Activated T-helper 2 cell treated with anti-CD3 and anti-CD28 coated beads, Interferon-gamma antibody, Interleukin-2, Interleukin-4, amounts not matched to agents 10 μg/mL and 5 μg/mL and 100 μg/mL, durations not matched to agents 14 hours and 24 hours and 36 hours (primary cell): ENCODE measurements around the gene GPR3. TPM values are rescaled to one million over a fixed set of nuclear protein-coding genes. Genes with fewer than 3 reads are reported as not detected.

Experiments
- DNase-seq: peaks from one replicate; pipeline ENCODE4 v3.0.0; 2021; ENCODE audit warnings: low spot score
- H3K27ac Mint-ChIP-seq: one replicate; pipeline ENCODE4 v1.8.0; 2021; ENCODE audit warnings: mixed read lengths
- H3K27me3 Mint-ChIP-seq: one replicate; pipeline ENCODE4 v1.8.0; 2021; ENCODE audit warnings: low read depth, mixed read lengths
- H3K36me3 Mint-ChIP-seq: one replicate; pipeline ENCODE4 v1.8.0; 2021; ENCODE audit warnings: low read depth, mixed read lengths
- H3K4me1 Mint-ChIP-seq: one replicate; pipeline ENCODE4 v1.8.0; 2021; ENCODE audit warnings: low read depth, mixed read lengths
- H3K4me3 Mint-ChIP-seq: one replicate; pipeline ENCODE4 v1.8.0; 2021; ENCODE audit warnings: low read depth, mild to moderate bottlenecking, moderate library complexity, mixed read lengths
- H3K9me3 Mint-ChIP-seq: one replicate; pipeline ENCODE4 v1.8.0; 2021; ENCODE audit warnings: mixed read lengths
- intact Hi-C: fragments of 100-400 bp; cut with micrococcal nuclease; formaldehyde crosslinking; loops from one replicate; pipeline ENCODE4 v1.15.1; 2023
- total RNA-seq: library from RNA; stranded (reverse); gene quantifications from 2 replicates; pipeline ENCODE4 v1.2.3, GENCODE V29; 2022

GPR3 gene
- total RNA-seq, 1 donor from 2014 or later, result 3.9 TPM

GRCh38 chr1:27392778-27393635, 585 bp downstream of the GPR3 start:
- Mint-ChIP-seq H3K27me3 (peaks cover 6% of the 10 kb centered on the region), H3K36me3 (no peaks in the 10 kb centered on the region), H3K4me1 (peaks cover 14% of the 10 kb centered on the region), H3K9me3 (no peaks in the 10 kb centered on the region), H3K4me3 (peak overlapping the region; percentile 82), H3K27ac (peak overlapping the region; percentile 73)
- intact Hi-C loops, result loop anchor here (1.0 to 10.0 kb wide), 3 partner anchors 28 to 272 kb away; partner anchors contain the start of gene AHDC1
- DNase-seq, result no peak

GRCh38 chr1:27393641-27394281, 1.3 kb downstream of the GPR3 start:
- Mint-ChIP-seq H3K4me3 (peak overlapping the region; percentile 82), H3K27me3 (peaks cover 3% of the 10 kb centered on the region), H3K36me3 (no peaks in the 10 kb centered on the region), H3K4me1 (peaks cover 10% of the 10 kb centered on the region), H3K27ac (no peak overlapping the region), H3K9me3 (no peaks in the 10 kb centered on the region)
- intact Hi-C loops, result loop anchor here (2.0 to 10.0 kb wide), 2 partner anchors 61 to 271 kb away; no protein-coding TSS in a partner anchor
- DNase-seq, result no peak

DNA sequence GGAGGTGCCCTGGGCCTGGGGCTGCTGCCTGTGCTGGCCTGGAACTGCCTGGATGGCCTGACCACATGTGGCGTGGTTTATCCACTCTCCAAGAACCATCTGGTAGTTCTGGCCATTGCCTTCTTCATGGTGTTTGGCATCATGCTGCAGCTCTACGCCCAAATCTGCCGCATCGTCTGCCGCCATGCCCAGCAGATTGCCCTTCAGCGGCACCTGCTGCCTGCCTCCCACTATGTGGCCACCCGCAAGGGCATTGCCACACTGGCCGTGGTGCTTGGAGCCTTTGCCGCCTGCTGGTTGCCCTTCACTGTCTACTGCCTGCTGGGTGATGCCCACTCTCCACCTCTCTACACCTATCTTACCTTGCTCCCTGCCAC, 1.8 kb downstream of the GPR3 start:
- Mint-ChIP-seq H3K4me3 (peak overlapping the region; percentile 52), H3K9me3 (no peaks in the 10 kb centered on the region), H3K27ac (no peak overlapping the region), H3K27me3 (peaks cover 3% of the 10 kb centered on the region), H3K4me1 (peaks cover 10% of the 10 kb centered on the region), H3K36me3 (no peaks in the 10 kb centered on the region)
- intact Hi-C loops, result loop anchor here (2.0 to 10.0 kb wide), 2 partner anchors 61 to 271 kb away; no protein-coding TSS in a partner anchor
- DNase-seq, result no peak

GRCh38 chr1:27394925-27395324, 2.5 kb downstream of the GPR3 start:
- Mint-ChIP-seq H3K9me3 (no peaks in the 10 kb centered on the region), H3K27me3 (peaks cover 3% of the 10 kb centered on the region), H3K4me1 (peaks cover 10% of the 10 kb centered on the region), H3K4me3 (no peak overlapping the region), H3K27ac (no peak overlapping the region), H3K36me3 (no peaks in the 10 kb centered on the region)
- no peak for DNase-seq
- intact Hi-C loops, result loop anchor here (2.0 to 10.0 kb wide), 2 partner anchors 62 to 270 kb away; no protein-coding TSS in a partner anchor

DNA sequence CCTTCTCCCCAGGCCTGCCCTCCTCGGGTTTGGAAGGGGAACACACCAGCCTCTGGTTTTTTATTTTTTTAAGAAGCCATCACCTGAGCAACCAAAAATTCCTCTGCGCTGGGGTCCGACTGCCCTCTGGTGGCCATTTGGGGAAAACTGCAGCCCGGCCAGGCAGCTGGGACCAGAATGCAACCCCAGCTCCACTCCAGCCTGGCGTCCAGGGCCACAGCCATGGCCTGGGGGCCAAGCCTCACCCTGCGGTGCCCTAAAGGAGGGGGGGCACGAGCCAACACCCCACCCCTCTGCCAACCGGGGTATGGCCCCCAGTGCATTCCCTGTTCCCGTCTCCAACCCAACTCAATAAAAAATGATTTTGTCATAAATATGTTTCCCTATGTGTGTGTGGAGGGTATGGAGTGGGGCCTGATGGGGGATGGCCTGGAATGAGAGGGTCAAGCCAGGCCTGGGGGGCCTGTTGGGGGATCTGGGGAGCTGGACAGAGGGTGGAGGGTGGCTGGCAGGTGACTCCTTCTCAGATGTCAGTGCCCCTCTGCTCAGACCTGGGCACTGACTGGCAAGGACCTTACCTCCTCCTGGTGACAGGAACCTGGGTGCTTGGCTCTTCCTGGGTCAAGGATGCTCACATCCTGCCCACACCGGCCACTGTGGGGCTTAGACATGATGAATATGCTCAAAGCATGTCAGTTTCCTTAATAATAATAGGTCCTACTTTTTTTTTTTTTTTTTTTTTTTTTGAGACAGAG, 3.2 kb downstream of the GPR3 start:
- Mint-ChIP-seq H3K4me1 (peaks cover 10% of the 10 kb centered on the region), H3K9me3 (no peaks in the 10 kb centered on the region), H3K27ac (no peak overlapping the region), H3K36me3 (no peaks in the 10 kb centered on the region), H3K27me3 (peaks cover 3% of the 10 kb centered on the region), H3K4me3 (no peak overlapping the region)
- intact Hi-C loops, result loop anchor here (2.0 to 10.0 kb wide), 2 partner anchors 63 to 269 kb away; no protein-coding TSS in a partner anchor
- peak; percentile 78 for DNase-seq

GRCh38 chr1:27397110-27397509, 4.7 kb downstream of the GPR3 start:
- peaks cover under 1% of the 10 kb centered on the region for H3K27me3 Mint-ChIP-seq
- DNase-seq, result no peak
- no peaks in the 10 kb centered on the region for H3K36me3 Mint-ChIP-seq
- H3K4me1 Mint-ChIP-seq, result peaks cover 6% of the 10 kb centered on the region
- H3K4me3 Mint-ChIP-seq, result no peak overlapping the region
- H3K9me3 Mint-ChIP-seq, result no peaks in the 10 kb centered on the region
- H3K27ac Mint-ChIP-seq, result no peak overlapping the region
- intact Hi-C loops, result loop anchor here (10.0 kb wide), 1 partner anchor 268 kb away; no protein-coding TSS in a partner anchor

DNA sequence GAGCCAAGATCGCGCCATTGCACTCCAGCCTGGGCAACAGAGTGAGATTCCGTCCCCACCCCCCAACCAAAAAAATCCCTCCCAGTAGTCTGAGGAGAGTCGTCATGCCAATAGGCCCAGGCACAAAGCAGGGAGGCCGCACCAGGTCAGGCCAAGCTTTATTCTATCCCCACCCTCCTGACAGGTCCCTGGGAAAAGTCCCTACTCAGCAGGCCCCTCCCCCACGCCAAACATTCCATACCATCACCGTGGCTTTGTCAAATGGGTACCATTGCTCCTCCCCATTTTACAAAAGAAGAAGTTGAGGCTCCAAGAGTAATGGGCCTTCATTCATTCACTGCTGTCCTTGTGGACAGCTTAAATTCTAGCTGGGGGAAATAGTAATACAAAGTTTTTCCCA, 5.3 kb downstream of the GPR3 start:
- intact Hi-C loops, result loop anchor here (10.0 kb wide), 1 partner anchor 267 kb away; no protein-coding TSS in a partner anchor
- H3K27ac Mint-ChIP-seq, result no peak overlapping the region
- no peak overlapping the region for H3K4me3 Mint-ChIP-seq
- H3K27me3 Mint-ChIP-seq, result no peaks in the 10 kb centered on the region
- DNase-seq, result no peak
- H3K4me1 Mint-ChIP-seq, result peaks cover 5% of the 10 kb centered on the region
- no peaks in the 10 kb centered on the region for H3K9me3 Mint-ChIP-seq
- no peaks in the 10 kb centered on the region for H3K36me3 Mint-ChIP-seq

- Mint-ChIP-seq H3K9me3 (no peaks in the 10 kb centered on the region), H3K27ac (no peak overlapping the region), H3K4me1 (peaks cover 7% of the 10 kb centered on the region), H3K4me3 (no peak overlapping the region), H3K36me3 (no peaks in the 10 kb centered on the region), H3K27me3 (no peaks in the 10 kb centered on the region)
- intact Hi-C loops, result loop anchor here (10.0 kb wide), 1 partner anchor 266 kb away; no protein-coding TSS in a partner anchor
- DNase-seq, result no peak
Measured at GRCh38 chr1:27398405-27399149, 6.2 kb downstream of the GPR3 start.

- Mint-ChIP-seq H3K27ac (no peak overlapping the region), H3K9me3 (no peaks in the 10 kb centered on the region), H3K4me3 (no peak overlapping the region), H3K36me3 (peaks cover 4% of the 10 kb centered on the region), H3K4me1 (peaks cover 12% of the 10 kb centered on the region), H3K27me3 (no peaks in the 10 kb centered on the region)
- no peak for DNase-seq
- intact Hi-C loops, result loop anchor here (10.0 kb wide), 1 partner anchor 265 kb away; no protein-coding TSS in a partner anchor
Measured at GRCh38 chr1:27399251-27400025, 7.0 kb downstream of the GPR3 start.

GRCh38 chr1:27400082-27400962, 7.9 kb downstream of the GPR3 start:
- no peak overlapping the region for H3K4me3 Mint-ChIP-seq
- no peaks in the 10 kb centered on the region for H3K9me3 Mint-ChIP-seq
- H3K36me3 Mint-ChIP-seq, result peaks cover 4% of the 10 kb centered on the region
- no peak overlapping the region for H3K27ac Mint-ChIP-seq
- DNase-seq, result no peak
- intact Hi-C loops, result no loop called here
- peaks cover 11% of the 10 kb centered on the region for H3K4me1 Mint-ChIP-seq
- no peaks in the 10 kb centered on the region for H3K27me3 Mint-ChIP-seq

DNA sequence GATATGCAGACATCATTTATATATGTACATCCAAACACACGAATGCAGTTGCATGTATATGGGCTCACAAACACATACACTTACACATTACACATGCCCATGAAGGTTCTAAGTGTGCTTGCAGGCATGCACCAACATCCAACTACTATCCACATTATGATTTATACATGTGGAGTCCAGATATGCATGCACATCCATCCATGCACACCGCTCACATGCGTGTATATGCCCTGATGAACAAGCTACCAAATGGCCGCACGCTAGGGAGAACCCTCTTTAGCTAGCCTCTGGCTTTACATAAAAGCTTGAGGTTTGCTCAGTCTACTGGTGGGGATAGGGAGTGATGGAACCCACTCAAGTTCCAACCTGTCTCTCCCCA, 8.5 kb downstream of the GPR3 start:
- Mint-ChIP-seq H3K27ac (no peak overlapping the region), H3K9me3 (no peaks in the 10 kb centered on the region), H3K27me3 (no peaks in the 10 kb centered on the region), H3K36me3 (peaks cover 4% of the 10 kb centered on the region), H3K4me3 (no peak overlapping the region), H3K4me1 (peaks cover 11% of the 10 kb centered on the region)
- DNase-seq, result no peak
- intact Hi-C loops, result no loop called here
